PC-9 (cell line): Measurements from ENCODE around the gene ZNF155.

ENCODE experiments used
- EZH2 ChIP-seq: fragments of 200-600 bp; sonication (generic); IDR thresholded peaks from 2 replicates; pipeline ENCODE4 v1.8.0; 2017; ENCODE audit warnings: antibody characterized with exemption, low read depth
- TF ChIP-seq, protein P1 (sequence below): fragments of 200-600 bp; sonication (generic); conservative IDR thresholded peaks from 2 replicates; pipeline ENCODE4 v1.6.1; 2017; ENCODE audit warnings: mixed run types, antibody characterized with exemption, mild to moderate bottlenecking, moderate library complexity

GRCh38 chr19:44019498-44019897, 35.5 kb downstream of the ZNF155 start:
- TF ChIP-seq, protein P1, sequence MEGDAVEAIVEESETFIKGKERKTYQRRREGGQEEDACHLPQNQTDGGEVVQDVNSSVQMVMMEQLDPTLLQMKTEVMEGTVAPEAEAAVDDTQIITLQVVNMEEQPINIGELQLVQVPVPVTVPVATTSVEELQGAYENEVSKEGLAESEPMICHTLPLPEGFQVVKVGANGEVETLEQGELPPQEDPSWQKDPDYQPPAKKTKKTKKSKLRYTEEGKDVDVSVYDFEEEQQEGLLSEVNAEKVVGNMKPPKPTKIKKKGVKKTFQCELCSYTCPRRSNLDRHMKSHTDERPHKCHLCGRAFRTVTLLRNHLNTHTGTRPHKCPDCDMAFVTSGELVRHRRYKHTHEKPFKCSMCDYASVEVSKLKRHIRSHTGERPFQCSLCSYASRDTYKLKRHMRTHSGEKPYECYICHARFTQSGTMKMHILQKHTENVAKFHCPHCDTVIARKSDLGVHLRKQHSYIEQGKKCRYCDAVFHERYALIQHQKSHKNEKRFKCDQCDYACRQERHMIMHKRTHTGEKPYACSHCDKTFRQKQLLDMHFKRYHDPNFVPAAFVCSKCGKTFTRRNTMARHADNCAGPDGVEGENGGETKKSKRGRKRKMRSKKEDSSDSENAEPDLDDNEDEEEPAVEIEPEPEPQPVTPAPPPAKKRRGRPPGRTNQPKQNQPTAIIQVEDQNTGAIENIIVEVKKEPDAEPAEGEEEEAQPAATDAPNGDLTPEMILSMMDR: no peak
- TF ChIP-seq EZH2: no peak
